Smooth muscle cell (in vitro differentiated cells): Measurements from ENCODE around the gene PRDM5. TPM values are rescaled to one million over a fixed set of nuclear protein-coding genes. Genes with fewer than 3 reads are reported as not detected.
"Not testable (repeated sequence)": the region's sequence is repeated elsewhere in the genome, so short reads cannot be mapped to it uniquely, and the experiment has no call there.

ENCODE experiments used
- DNase-seq: peaks from one replicate; lab custom pipeline; 2025; ENCODE audit not compliant: unreplicated experiment; lab: John Stamatoyannopoulos, UW
- H2AFZ ChIP-seq: fragments of 200-600 bp; sonication (generic); 2 replicates; pipeline ENCODE4 v1.6.0; 2016; ENCODE audit warnings: antibody characterized with exemption, low read depth, mild to moderate bottlenecking
- H3F3A ChIP-seq: fragments of 200-600 bp; sonication (generic); 2 replicates; pipeline ENCODE4 v1.6.0; 2017; ENCODE audit warnings: antibody characterized with exemption, low read depth
- H3K27ac ChIP-seq: fragments of 200-600 bp; sonication (generic); 2 replicates; pipeline ENCODE4 v1.5.1; 2016; ENCODE audit warnings: low read depth, mild to moderate bottlenecking
- H3K27me3 ChIP-seq: fragments of 200-600 bp; sonication (generic); 2 replicates; pipeline ENCODE4 v1.6.1; 2016; ENCODE audit warnings: low read depth, mild to moderate bottlenecking
- H3K36me3 ChIP-seq: fragments of 200-600 bp; sonication (generic); 2 replicates; pipeline ENCODE4 v1.5.1; 2016; ENCODE audit warnings: low read depth
- H3K4me1 ChIP-seq: fragments of 200-600 bp; sonication (generic); 2 replicates; pipeline ENCODE4 v1.5.1; 2016; ENCODE audit warnings: low read depth
- H3K4me2 ChIP-seq: fragments of 200-600 bp; sonication (generic); 2 replicates; pipeline ENCODE4 v1.6.0; 2016; ENCODE audit warnings: mild to moderate bottlenecking
- H3K4me3 ChIP-seq: fragments of 200-600 bp; sonication (generic); 2 replicates; pipeline ENCODE4 v1.5.1; 2016; ENCODE audit warnings: mild to moderate bottlenecking
- H3K79me2 ChIP-seq: fragments of 200-600 bp; sonication (generic); 2 replicates; pipeline ENCODE4 v1.6.0; 2016; ENCODE audit warnings: low read depth, mild to moderate bottlenecking
- H3K9ac ChIP-seq: fragments of 200-600 bp; sonication (generic); 2 replicates; pipeline ENCODE4 v1.6.0; 2016; ENCODE audit warnings: low read depth
- H3K9me3 ChIP-seq: fragments of 200-600 bp; sonication (generic); replicated peaks from 2 replicates; pipeline ENCODE4 v1.5.1; 2016; ENCODE audit warnings: low read depth
- H4K20me1 ChIP-seq: fragments of 200-600 bp; sonication (generic); 2 replicates; pipeline ENCODE4 v1.6.0; 2016; ENCODE audit warnings: low read depth
- CTCF ChIP-seq: fragments of 200-600 bp; sonication (generic); IDR thresholded peaks from 2 replicates; pipeline ENCODE4 v1.5.1; 2017; ENCODE audit warnings: borderline replicate concordance, mild to moderate bottlenecking, antibody characterized with exemption; ENCODE audit not compliant: insufficient read depth, poor library complexity, severe bottlenecking
- WGBS: methylation state at CpG from one replicate; pipeline ENCODE4 v1.1.7; 2016; ENCODE audit warnings: low lambda C conversion rate; 5-methylcytosine and 5-hydroxymethylcytosine counted together
- polyA plus RNA-seq: library from polyadenylated mRNA; unstranded; fragments of >200 nt; fragmentation: Nextera tagmentation; extraction: Ambion mirVana; gene quantifications from 2 replicates; pipeline ENCODE4 v1.2.1, GENCODE V29; 2016
- total RNA-seq: library from RNA; depleted of rRNA; stranded (reverse); fragments of >200 nt; gene quantifications from 2 replicates; pipeline ENCODE4 v1.2.3, GENCODE V29; 2014

Gene PRDM5
- total and polyA plus RNA-seq, 2 experiments from 2014 or later, result 3.3 to 8.6 TPM

GRCh38 chr4:120754590-120754989, 167.9 kb downstream of the PRDM5 start:
- Histone ChIP-seq H3K27ac (no peak overlapping the region), H3K9ac (no peak overlapping the region), H3K4me3 (no peak overlapping the region), H4K20me1 (no peaks in the 10 kb centered on the region), H3K9me3 (no peaks in the 10 kb centered on the region), H3K4me1 (peaks cover 14% of the 10 kb centered on the region), H2AFZ (no peak overlapping the region), H3K27me3 (no peaks in the 10 kb centered on the region), H3F3A (no peaks in the 10 kb centered on the region), H3K79me2 (no peaks in the 10 kb centered on the region), H3K4me2 (no peak overlapping the region), H3K36me3 (no peaks in the 10 kb centered on the region)
- no peak for DNase-seq
- no peak for TF ChIP-seq CTCF
- WGBS, result 92% methylated on average over 4 of the region's 4 CpGs

GRCh38 chr4:120753854-120754253, 168.7 kb downstream of the PRDM5 start:
- Histone ChIP-seq H3K4me3 (no peak overlapping the region), H3F3A (no peaks in the 10 kb centered on the region), H3K27ac (no peak overlapping the region), H3K9ac (no peak overlapping the region), H4K20me1 (no peaks in the 10 kb centered on the region), H3K4me2 (no peak overlapping the region), H3K79me2 (no peaks in the 10 kb centered on the region), H3K27me3 (no peaks in the 10 kb centered on the region), H3K4me1 (peaks cover 14% of the 10 kb centered on the region), H3K9me3 (no peaks in the 10 kb centered on the region), H3K36me3 (no peaks in the 10 kb centered on the region), H2AFZ (no peak overlapping the region)
- 78% methylated on average over 1 of the region's 1 CpG for whole genome bisulfite sequencing
- no peak for TF ChIP-seq CTCF
- no peak for DNase-seq

- TF ChIP-seq CTCF, result no peak
- DNase-seq, result no peak
These were observed 172.4 kb downstream of the PRDM5 start for GRCh38 chr4:120750152-120750525.

GRCh38 chr4:120749445-120750151, 172.9 kb downstream of the PRDM5 start:
- peaks cover 13% of the 10 kb centered on the region for H3K4me1 ChIP-seq
- no peaks in the 10 kb centered on the region for H3K79me2 ChIP-seq
- H4K20me1 ChIP-seq, result no peaks in the 10 kb centered on the region
- H3K9ac ChIP-seq, result no peak overlapping the region
- H2AFZ ChIP-seq, result no peak overlapping the region
- no peak for TF ChIP-seq CTCF
- H3K4me2 ChIP-seq, result no peak overlapping the region
- no peak overlapping the region for H3K27ac ChIP-seq
- H3K36me3 ChIP-seq, result no peaks in the 10 kb centered on the region
- 97% methylated on average over 6 of the region's 6 CpGs for WGBS
- H3K27me3 ChIP-seq, result no peaks in the 10 kb centered on the region
- no peak for DNase-seq
- no peaks in the 10 kb centered on the region for H3F3A ChIP-seq
- H3K4me3 ChIP-seq, result no peak overlapping the region
- no peaks in the 10 kb centered on the region for H3K9me3 ChIP-seq

More at GRCh38 chr4:120750152-120750525, 172.4 kb downstream of the PRDM5 start:
- Histone ChIP-seq H3K4me3 (no peak overlapping the region), H4K20me1 (no peaks in the 10 kb centered on the region), H3K9ac (no peak overlapping the region), H3K36me3 (no peaks in the 10 kb centered on the region), H2AFZ (no peak overlapping the region), H3F3A (no peaks in the 10 kb centered on the region), H3K27me3 (no peaks in the 10 kb centered on the region), H3K4me1 (peaks cover 14% of the 10 kb centered on the region), H3K4me2 (no peak overlapping the region), H3K79me2 (no peaks in the 10 kb centered on the region), H3K27ac (no peak overlapping the region), H3K9me3 (no peaks in the 10 kb centered on the region)
- WGBS, result over 99% methylated on average over 5 of the region's 5 CpGs

GRCh38 chr4:120741636-120742035, 180.9 kb downstream of the PRDM5 start:
- H3K79me2 ChIP-seq, H2AFZ ChIP-seq, H3K9ac ChIP-seq, H3K36me3 ChIP-seq, H4K20me1 ChIP-seq, H3F3A ChIP-seq, H3K27me3 ChIP-seq, H3K4me3 ChIP-seq, H3K9me3 ChIP-seq, DNase-seq, H3K4me1 ChIP-seq, H3K4me2 ChIP-seq, H3K27ac ChIP-seq: not testable (repeated sequence)
- 70% methylated on average over 9 of the region's 9 CpGs for WGBS
